Measurements from ENCODE around the gene CEACAM18.

DNA sequence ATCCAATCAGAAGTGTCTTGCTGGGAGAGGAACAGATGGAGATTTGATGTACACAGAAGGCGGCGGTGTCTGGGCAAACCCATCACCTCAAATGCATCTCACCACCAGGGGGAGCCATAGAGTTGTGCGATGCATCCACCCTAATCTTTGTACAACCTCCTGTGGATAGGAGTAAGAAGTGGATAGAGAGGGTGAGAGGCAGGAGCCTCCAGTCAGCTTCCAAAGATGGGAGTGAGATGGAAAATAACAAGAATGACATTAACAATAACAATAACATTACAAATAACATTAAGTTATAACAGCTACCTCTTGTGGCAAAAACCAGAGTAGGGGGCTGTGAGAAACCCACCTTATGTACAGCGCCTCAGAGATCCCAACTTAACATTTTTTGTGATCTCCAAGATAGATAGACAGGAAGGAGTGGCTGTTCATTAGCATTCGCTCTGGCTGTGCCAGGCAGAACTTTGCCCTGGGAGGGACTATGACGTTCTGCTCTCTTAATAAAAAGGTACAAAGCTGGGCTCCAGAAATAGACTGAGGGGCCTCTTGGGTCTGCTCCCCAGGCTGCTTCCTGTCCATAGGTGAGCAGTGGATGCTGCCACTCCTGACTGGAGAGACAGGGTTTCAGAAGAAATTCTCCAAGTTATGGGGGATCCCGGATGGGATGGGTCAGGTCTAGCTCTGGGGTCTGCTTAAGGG lies 5.2 kb upstream of the CEACAM18 start:
- TF ChIP-seq ZNF274 (IDR thresholded peaks at IDR 0.05; ENCODE audit: low read depth, low read length) (no peak), YY1 (IDR thresholded peaks at IDR 0.05; ENCODE audit: insufficient read depth, insufficient read length) (no peak)
